A549 (cell line): Measurements from ENCODE around the gene TTC39B.

ENCODE experiments used
- CHD2 ChIP-seq: fragments of 150-350 bp; IDR thresholded peaks from 2 replicates; pipeline ENCODE4 v1.6.1; 2014; ENCODE audit warnings: low read length; ENCODE audit not compliant: partially characterized antibody
- EP300 ChIP-seq, 2 experiments: fragments of >200 bp; sonication (Bioruptor Twin); formaldehyde crosslinking; IDR thresholded peaks; 2 replicates in 1 of 2; 3 replicates in 1 of 2; pipeline ENCODE4 v1.6.1; 2016 to 2017
- TF ChIP-seq, protein P1 (sequence below): fragments of >200 bp; sonication (Bioruptor Twin); formaldehyde crosslinking; IDR thresholded peaks from 3 replicates; pipeline ENCODE4 v1.5.1; 2016
- TF ChIP-seq, protein P2 (sequence below): fragments of 450-650 bp; IDR thresholded peaks from 2 replicates; pipeline ENCODE4 v1.6.1; 2014; ENCODE audit warnings: antibody characterized with exemption

DNA sequence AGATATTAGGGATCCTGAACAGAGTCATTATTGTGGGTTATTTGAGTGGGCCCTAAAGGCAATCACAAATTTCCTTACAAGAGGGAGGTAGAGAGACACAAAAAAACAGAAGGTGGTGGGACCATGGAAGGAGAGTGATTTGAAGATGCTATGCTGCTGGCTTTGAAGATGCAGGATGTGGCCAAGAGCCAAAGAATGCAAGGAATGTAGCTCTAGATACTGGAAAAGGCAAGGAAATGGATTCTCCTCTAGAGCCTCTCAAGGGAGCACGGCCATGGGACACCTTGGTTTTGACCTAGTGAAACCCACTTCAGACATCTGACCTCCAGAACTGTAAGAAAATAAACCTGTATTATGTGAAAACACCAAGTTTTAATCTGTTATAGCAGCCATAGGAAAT lies 53.8 kb downstream of the TTC39B start:
- no peak for TF ChIP-seq CHD2
- TF ChIP-seq, protein P1, sequence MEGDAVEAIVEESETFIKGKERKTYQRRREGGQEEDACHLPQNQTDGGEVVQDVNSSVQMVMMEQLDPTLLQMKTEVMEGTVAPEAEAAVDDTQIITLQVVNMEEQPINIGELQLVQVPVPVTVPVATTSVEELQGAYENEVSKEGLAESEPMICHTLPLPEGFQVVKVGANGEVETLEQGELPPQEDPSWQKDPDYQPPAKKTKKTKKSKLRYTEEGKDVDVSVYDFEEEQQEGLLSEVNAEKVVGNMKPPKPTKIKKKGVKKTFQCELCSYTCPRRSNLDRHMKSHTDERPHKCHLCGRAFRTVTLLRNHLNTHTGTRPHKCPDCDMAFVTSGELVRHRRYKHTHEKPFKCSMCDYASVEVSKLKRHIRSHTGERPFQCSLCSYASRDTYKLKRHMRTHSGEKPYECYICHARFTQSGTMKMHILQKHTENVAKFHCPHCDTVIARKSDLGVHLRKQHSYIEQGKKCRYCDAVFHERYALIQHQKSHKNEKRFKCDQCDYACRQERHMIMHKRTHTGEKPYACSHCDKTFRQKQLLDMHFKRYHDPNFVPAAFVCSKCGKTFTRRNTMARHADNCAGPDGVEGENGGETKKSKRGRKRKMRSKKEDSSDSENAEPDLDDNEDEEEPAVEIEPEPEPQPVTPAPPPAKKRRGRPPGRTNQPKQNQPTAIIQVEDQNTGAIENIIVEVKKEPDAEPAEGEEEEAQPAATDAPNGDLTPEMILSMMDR, result no peak
- TF ChIP-seq, protein P2, sequence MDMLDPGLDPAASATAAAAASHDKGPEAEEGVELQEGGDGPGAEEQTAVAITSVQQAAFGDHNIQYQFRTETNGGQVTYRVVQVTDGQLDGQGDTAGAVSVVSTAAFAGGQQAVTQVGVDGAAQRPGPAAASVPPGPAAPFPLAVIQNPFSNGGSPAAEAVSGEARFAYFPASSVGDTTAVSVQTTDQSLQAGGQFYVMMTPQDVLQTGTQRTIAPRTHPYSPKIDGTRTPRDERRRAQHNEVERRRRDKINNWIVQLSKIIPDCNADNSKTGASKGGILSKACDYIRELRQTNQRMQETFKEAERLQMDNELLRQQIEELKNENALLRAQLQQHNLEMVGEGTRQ, result no peak
- no peak for TF ChIP-seq EP300 (IDR thresholded peaks at IDR 0.05)
